Activated naive CD4-positive, alpha-beta T cell treated with anti-CD3 and anti-CD28 coated beads, Interleukin-2, amount 50 U/mL, for 72 hours (primary cell): ENCODE results near the gene GPR153. TPM values are rescaled to one million over a fixed set of nuclear protein-coding genes. Genes with fewer than 3 reads are reported as not detected.
"Not testable (repeated sequence)": the region's sequence is repeated elsewhere in the genome, so short reads cannot be mapped to it uniquely, and the experiment has no call there.

ENCODE experiments used
- ATAC-seq, 2 donors: fragments of 150-1000 bp; cut with Tn5 transposase; 2 replicates each; pipeline ENCODE4 v1.10.0; 2021; ENCODE audit warnings: mild to moderate bottlenecking in 2 of 2, moderate library complexity in 2 of 2
- DNase-seq, 2 donors: peaks; one replicate each; pipeline ENCODE4 v3.0.0; 2021 to 2022; ENCODE audit warnings: low spot score in 2 of 2
- H3K27ac Mint-ChIP-seq, 2 donors: one replicate each; pipeline ENCODE4 v1.8.0; 2022; ENCODE audit warnings: mild to moderate bottlenecking in 2 of 2, mixed read lengths in 2 of 2
- H3K36me3 Mint-ChIP-seq, 2 donors: one replicate each; pipeline ENCODE4 v1.8.0; 2022; ENCODE audit warnings: mixed read lengths in 2 of 2
- H3K9me3 Mint-ChIP-seq, 2 donors: one replicate each; pipeline ENCODE4 v1.8.0; 2022; ENCODE audit warnings: mixed read lengths in 2 of 2
- total RNA-seq, 2 donors: library from RNA; stranded (reverse); gene quantifications; one replicate each; pipeline ENCODE4 v1.2.3, GENCODE V29; 2022

GPR153 gene
- under 1 TPM; 0.31 to 0.73 TPM for total RNA-seq

DNA sequence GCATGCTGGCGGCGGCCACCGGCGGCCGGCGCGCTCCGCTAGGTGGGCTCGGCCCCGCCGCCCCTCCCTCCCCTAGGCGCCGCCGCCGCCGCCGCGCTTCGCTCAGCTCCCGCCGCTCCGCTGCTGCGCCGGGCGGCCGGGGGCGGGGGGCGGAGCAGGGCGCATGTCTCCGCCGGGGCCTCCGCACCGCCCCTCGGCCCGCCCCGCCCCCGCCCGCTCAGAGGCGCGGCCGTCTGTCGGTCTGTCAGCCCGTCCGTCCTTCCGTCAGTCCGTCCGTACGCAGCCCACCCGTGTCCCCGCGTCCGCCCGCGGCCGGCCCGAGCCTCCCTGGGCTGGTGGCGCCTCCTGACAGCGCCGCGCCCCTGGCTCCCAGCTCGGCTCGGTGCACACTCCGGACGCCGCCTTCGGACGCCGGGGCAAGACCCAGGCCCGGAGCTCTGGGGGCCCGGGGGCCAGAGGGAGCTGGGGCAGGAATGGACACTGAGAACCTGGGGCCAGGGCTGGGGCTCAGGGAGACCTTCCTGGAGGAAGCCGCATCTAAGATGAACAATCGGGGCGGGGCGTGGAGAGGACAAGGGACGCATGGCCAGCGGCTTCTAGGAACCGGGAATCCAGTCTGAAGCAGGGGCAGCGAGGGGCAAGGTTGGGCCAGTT, at the start of gene GPR153:
GPR153 (minus strand) TSS at position 138 of the 654 bp plus-strand sequence. CDS start 6,193 bp downstream, outside the sequence.
- DNase-seq = peak in 1 of 2 donors; percentile 57
- Mint-ChIP-seq H3K27ac (no peak within 1 kb of the TSS), H3K9me3 (no peaks in the 10 kb centered on the region), H3K36me3 (no peaks in the 10 kb centered on the region)
- peak; percentile 69 to 78 for ATAC-seq

DNA sequence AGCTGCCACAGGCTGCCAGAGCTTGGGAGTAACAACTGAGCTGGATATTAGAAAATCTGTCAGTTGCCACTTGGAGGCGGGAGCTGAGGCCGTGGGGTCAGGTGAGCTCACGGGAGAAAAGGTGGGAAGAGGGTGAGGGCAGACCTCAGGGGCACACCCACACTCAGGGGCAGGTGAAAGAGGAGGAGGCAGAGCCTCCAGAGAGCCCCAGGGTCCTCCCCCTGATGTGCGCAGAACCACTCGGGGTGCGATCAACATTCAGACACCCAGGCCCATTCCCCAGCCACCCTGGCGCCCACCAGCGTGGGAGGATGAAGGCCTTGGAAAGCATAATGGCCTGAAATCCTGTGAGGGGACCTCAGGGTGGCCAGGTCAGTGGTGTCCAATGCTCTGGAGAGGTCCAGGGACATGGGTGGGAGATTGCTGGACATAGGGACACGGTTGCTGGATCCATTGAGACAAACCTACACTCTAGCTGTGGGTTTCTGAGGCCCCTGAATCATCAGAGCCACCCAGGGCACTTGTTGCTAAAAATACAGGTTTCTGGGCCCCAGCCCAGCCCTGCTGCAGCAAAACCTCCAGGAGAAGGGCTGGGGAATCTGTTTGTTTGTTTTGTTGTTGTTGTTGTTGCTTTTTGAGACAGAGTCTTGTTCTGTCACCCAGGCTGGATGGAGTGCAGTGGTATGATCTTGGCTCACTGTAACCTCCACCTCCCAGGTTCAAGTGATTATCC, 49.4 kb upstream of the GPR153 start:
- Mint-ChIP-seq H3K27ac (peak overlapping the region in 1 of 2 donors; percentile 77), H3K9me3 (peaks cover 0 to 8% of the 10 kb centered on the region in 2 donors), H3K36me3 (peaks cover 0 to 18% of the 10 kb centered on the region in 2 donors)
- ATAC-seq (no peak), DNase-seq (no peak)

- Mint-ChIP-seq H3K27ac (no peak overlapping the region), H3K36me3 (peaks cover 0 to 18% of the 10 kb centered on the region in 2 donors), H3K9me3 (peaks cover 0 to 8% of the 10 kb centered on the region in 2 donors)
- ATAC-seq (no peak), DNase-seq (no peak)
Observed at GRCh38 chr1:6309564-6309963, 48.7 kb upstream of the GPR153 start.

- no peak for DNase-seq
- Mint-ChIP-seq H3K27ac (no peak overlapping the region), H3K9me3 (peaks cover 0 to 8% of the 10 kb centered on the region in 2 donors), H3K36me3 (peaks cover 0 to 18% of the 10 kb centered on the region in 2 donors)
- no peak for ATAC-seq
Observed at GRCh38 chr1:6308449-6308848, 47.6 kb upstream of the GPR153 start.

DNA sequence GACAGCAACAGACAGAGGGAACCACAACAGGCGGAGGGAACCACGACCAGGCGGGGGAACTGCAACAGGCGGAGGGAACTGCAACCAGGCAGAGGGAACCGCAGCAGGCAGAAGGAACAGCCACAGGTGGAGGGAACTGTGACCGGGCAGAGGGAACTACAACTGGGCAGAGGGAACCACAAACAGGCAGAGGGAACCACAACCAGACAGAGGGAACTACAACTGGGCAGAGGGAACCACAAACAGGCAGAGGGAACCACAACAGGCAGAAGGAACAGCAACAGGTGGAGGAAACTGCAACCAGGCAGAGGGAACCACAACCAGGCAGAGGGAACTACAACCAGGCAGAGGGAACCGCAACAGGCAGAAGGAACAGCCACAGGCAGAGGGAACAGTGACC, 46.8 kb upstream of the GPR153 start:
- H3K9me3 Mint-ChIP-seq, DNase-seq, ATAC-seq, H3K27ac Mint-ChIP-seq: not testable (repeated sequence)
- peaks cover 0 to 18% of the 10 kb centered on the region in 2 donors for H3K36me3 Mint-ChIP-seq

DNA sequence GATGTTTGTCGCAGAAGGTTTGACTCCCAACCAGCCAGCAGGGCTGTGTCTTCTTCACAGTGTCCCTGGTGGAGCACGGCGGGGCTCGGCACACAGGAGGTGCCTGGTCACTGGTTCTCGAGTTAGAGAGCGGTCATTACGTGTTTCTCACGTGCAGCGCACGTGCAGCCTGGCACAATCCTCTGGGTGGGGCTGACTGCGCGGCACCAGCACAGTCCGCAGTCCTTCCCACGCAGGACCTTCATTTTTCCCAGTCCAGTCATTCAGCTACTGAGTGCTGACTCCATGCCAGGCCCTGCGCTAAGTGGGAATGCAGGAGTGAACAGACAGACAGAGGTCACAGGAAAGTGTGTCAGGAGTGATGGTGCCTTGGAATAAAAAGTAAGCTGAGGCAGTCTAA, 46.2 kb upstream of the GPR153 start:
- DNase-seq (no peak), ATAC-seq (no peak)
- H3K9me3 Mint-ChIP-seq = peaks cover 0 to 8% of the 10 kb centered on the region in 2 donors
- peak overlapping the region; percentile 30 to 46 for H3K27ac Mint-ChIP-seq
- peaks cover 0 to 18% of the 10 kb centered on the region in 2 donors for H3K36me3 Mint-ChIP-seq

GRCh38 chr1:6303397-6304012, 42.6 kb upstream of the GPR153 start:
- DNase-seq (no peak), ATAC-seq (no peak)
- H3K9me3 Mint-ChIP-seq = peaks cover 0 to 8% of the 10 kb centered on the region in 2 donors
- H3K27ac Mint-ChIP-seq = peak overlapping the region in 1 of 2 donors; percentile 82
- peaks cover 0 to 18% of the 10 kb centered on the region in 2 donors for H3K36me3 Mint-ChIP-seq

DNA sequence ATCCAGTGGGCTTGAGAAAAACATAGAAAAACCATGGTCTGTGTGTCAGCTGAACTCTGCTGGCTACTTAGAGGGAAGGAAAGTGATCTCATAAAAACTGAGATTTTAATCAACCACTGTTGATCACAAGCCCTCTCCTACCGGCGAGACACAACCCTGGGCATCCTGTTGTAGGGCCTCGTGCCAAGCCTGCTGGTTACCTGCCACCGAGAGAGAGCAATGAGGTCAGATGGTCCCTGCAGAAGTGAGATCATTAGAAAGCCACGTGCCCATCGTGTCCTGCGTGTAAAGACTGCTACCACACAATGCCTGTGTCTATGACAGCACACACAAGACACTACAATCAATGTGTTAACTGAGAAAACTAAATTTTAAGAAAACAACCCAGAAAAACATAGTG, 41.7 kb upstream of the GPR153 start:
- H3K9me3 Mint-ChIP-seq = peaks cover 0 to 4% of the 10 kb centered on the region in 2 donors
- no peak for ATAC-seq
- no peak for DNase-seq
- peaks cover 0 to 14% of the 10 kb centered on the region in 2 donors for H3K36me3 Mint-ChIP-seq
- H3K27ac Mint-ChIP-seq = no peak overlapping the region

DNA sequence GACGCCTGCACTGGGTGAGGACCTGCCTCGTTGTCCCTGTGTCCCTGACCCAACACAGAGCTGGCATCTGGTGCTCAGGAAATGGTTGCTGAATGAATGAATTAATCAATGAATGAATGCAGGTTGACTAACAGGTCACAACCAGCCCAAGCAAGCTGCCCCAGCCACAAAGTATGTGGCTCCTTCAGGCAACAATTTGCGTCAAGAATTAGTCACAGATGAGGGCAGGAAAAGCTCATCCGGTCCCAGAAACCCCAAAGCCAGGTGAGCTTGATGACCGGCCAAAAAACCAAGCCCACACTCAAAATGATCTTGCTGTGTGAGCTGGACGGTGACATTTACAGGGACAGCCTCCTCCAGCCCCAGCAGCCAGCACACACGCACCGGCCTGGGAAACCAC, 40.6 kb upstream of the GPR153 start:
- peaks cover 0 to 4% of the 10 kb centered on the region in 2 donors for H3K36me3 Mint-ChIP-seq

DNA sequence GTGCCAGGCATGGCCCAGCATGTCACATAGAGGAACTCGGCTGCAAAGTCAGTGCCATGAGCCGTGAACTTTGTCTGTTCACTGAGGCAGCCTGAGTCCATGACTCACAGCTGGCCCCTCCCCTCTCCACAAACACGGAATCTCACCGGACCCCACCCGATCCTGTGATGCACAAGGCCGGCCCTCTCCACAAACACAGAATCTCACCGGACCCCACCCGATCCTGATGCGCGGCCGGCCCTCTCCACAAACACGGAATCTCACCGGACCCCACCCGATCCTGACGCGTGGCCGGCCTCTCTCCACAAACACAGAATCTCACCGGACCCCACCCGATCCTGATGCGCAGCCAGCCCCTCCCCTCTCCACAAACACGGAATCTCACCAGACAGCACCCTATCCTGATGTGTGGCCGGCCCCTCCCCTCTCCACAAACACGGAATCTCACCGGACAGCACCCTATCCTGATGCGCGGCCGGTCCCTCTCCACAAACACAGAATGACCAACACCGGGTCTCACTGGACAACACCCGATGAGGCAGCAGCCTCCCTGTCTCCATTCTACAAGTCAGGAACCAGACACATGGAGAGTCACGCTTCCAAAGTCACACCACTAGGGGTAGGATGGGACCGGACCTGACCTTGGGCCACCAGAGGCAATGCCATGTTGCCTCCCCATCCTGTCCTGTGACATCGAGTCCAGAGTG, 39.6 kb upstream of the GPR153 start:
- H3K36me3 Mint-ChIP-seq = no peaks in the 10 kb centered on the region
- H3K27ac Mint-ChIP-seq = peak overlapping the region in 1 of 2 donors; percentile 76
- ATAC-seq (no peak), DNase-seq (no peak)
- H3K9me3 Mint-ChIP-seq = no peaks in the 10 kb centered on the region

More for the DNA sequence above, 40.6 kb upstream of the GPR153 start:
- ATAC-seq (no peak), DNase-seq (no peak)
- no peaks in the 10 kb centered on the region for H3K9me3 Mint-ChIP-seq
- H3K27ac Mint-ChIP-seq = no peak overlapping the region

GRCh38 chr1:6299557-6300165, 38.8 kb upstream of the GPR153 start:
- H3K36me3 Mint-ChIP-seq = no peaks in the 10 kb centered on the region
- H3K9me3 Mint-ChIP-seq = no peaks in the 10 kb centered on the region
- DNase-seq (no peak), ATAC-seq (no peak)
- H3K27ac Mint-ChIP-seq = peak overlapping the region in 1 of 2 donors; percentile 70

- DNase-seq = no peak
- peaks cover 0 to 4% of the 10 kb centered on the region in 2 donors for H3K36me3 Mint-ChIP-seq
- no peak overlapping the region for H3K27ac Mint-ChIP-seq
- H3K9me3 Mint-ChIP-seq = no peaks in the 10 kb centered on the region
- ATAC-seq = no peak
Observed at GRCh38 chr1:6298940-6299465, 38.1 kb upstream of the GPR153 start.

DNA sequence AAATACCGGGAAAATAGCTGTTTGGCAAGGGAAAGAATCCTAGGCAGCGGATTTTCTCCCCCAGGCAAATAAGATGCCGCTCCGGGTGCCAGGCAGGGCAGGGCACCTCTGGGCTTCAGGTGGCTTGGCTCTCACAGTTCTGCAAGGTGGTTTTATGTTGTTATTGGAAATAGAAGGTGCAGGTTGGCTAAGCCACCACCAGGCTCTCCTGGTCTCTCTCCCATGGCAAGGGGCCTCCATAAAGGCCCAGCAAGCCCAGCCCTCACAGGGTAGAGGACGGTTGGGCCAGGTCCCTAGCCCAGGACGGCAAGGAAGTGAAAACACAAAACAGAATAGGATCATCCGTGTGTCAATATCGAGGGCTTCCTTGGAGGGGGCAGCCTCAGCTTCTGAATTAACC, 37.6 kb upstream of the GPR153 start:
- H3K9me3 Mint-ChIP-seq = no peaks in the 10 kb centered on the region
- peaks cover 0 to 8% of the 10 kb centered on the region in 2 donors for H3K36me3 Mint-ChIP-seq
- ATAC-seq (no peak), DNase-seq (no peak)
- no peak overlapping the region for H3K27ac Mint-ChIP-seq

DNA sequence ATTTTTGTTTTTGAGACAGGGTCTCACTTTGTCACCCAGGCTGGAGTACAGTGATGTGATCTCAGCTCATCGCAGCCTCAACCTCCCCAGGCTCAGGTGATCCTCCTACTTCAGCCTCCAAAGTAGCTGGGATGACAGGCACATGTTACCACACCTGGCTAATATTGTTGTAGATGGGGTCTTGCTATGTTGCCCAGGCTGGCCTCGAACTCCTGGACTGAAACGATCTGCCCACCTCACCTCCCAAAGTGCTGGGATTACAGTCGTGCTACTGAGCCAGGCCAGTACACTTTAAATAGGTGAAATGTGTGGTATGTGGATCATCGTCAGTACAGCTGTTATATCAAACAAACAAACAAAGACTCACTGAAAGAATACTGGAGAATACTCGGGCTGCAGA, 35.0 kb upstream of the GPR153 start:
- ATAC-seq (no peak), DNase-seq (no peak)
- H3K9me3 Mint-ChIP-seq = no peaks in the 10 kb centered on the region
- no peak overlapping the region for H3K27ac Mint-ChIP-seq
- H3K36me3 Mint-ChIP-seq = peaks cover 0 to 8% of the 10 kb centered on the region in 2 donors

DNA sequence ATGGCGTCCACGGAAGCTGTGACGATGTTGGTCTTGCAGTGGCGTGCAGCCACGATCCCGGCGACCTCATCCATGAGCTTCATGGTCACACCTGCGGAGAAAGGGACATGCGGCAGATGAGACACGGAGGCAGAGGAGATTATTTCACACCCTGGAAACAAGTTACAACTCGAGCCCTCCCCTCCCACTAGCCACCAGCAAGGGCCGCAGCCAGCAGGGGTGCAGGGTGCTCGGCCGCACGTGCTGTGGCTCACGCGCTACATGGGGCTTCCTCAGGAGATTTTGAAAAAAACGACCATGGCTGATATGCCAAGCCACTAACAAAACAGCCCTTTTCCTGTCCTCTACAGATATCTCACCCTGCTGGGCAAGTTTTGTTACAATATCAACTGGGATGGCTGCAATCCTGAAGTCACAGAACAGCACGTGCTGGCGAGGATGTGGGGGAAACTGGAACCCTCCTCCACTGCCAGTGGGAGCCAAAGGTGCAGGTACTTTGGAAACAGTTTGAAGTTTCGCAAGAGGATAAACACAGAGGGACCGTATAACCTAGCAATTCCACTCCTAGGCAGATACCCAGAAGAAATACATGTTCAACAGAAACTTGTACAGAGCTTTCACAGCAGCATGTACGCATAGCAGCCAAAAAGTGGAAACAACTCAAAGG, 34.1 kb upstream of the GPR153 start:
- Mint-ChIP-seq H3K36me3 (peaks cover 0 to 8% of the 10 kb centered on the region in 2 donors), H3K9me3 (no peaks in the 10 kb centered on the region), H3K27ac (no peak overlapping the region)
- DNase-seq = no peak
- ATAC-seq = no peak
